Karpas-422 (cell line): Measurements from ENCODE around the gene GIN1. TPM values are rescaled to one million over a fixed set of nuclear protein-coding genes. Genes with fewer than 3 reads are reported as not detected.
A peak's percentile ranks its signal among the peaks of the same experiment; 100 is the strongest.
"Not testable (repeated sequence)": the region's sequence is repeated elsewhere in the genome, so short reads cannot be mapped to it uniquely, and the experiment has no call there.

Experiments used
- DNase-seq: peaks from one replicate; pipeline ENCODE4 v3.0.0-alpha.2; 2015
- H2AFZ ChIP-seq: fragments of 200-600 bp; sonication (generic); 2 replicates; pipeline ENCODE4 v1.6.1; 2014; ENCODE audit warnings: antibody characterized with exemption, low read length, mixed read lengths
- H3K27ac ChIP-seq: fragments of 200-600 bp; sonication (generic); 2 replicates; pipeline ENCODE4 v1.5.1; 2014; ENCODE audit warnings: mild to moderate bottlenecking, low read length, moderate library complexity
- H3K27me3 ChIP-seq: fragments of 200-600 bp; sonication (generic); 2 replicates; pipeline ENCODE4 v1.6.1; 2014; ENCODE audit warnings: low read length, mixed read lengths
- H3K36me3 ChIP-seq: fragments of 200-600 bp; sonication (generic); 2 replicates; pipeline ENCODE4 v1.6.1; 2014; ENCODE audit warnings: low read length, mixed read lengths; ENCODE audit not compliant: insufficient read depth
- H3K4me1 ChIP-seq: fragments of 200-600 bp; sonication (generic); 2 replicates; pipeline ENCODE4 v1.6.1; 2014; ENCODE audit warnings: mild to moderate bottlenecking, low read length, mixed read lengths
- H3K4me2 ChIP-seq: fragments of 200-600 bp; sonication (generic); 2 replicates; pipeline ENCODE4 v1.6.1; 2014; ENCODE audit warnings: low read length, low read depth, mild to moderate bottlenecking; ENCODE audit not compliant: poor library complexity, severe bottlenecking
- H3K4me3 ChIP-seq: fragments of 200-600 bp; sonication (generic); 2 replicates; pipeline ENCODE4 v1.5.1; 2014; ENCODE audit warnings: mild to moderate bottlenecking, antibody characterized with exemption, low read length, mixed read lengths
- H3K79me2 ChIP-seq: fragments of 200-600 bp; sonication (generic); 2 replicates; pipeline ENCODE4 v1.6.1; 2014; ENCODE audit warnings: mild to moderate bottlenecking, low read length, mixed read lengths
- H3K9ac ChIP-seq: fragments of 200-600 bp; sonication (generic); 2 replicates; pipeline ENCODE4 v1.6.0; 2014; ENCODE audit warnings: low read length
- H3K9me2 ChIP-seq: fragments of 200-600 bp; sonication (generic), shearing (Covaris generic); replicated peaks from 2 replicates; pipeline ENCODE4 v1.6.0; 2014; ENCODE audit warnings: mild to moderate bottlenecking, low read length, moderate library complexity; ENCODE audit not compliant: insufficient read depth
- H3K9me3 ChIP-seq: fragments of 300-700, 200-600 bp; sonication (generic); 2 replicates; pipeline ENCODE4 v1.6.1; 2014; ENCODE audit warnings: low read length, mixed read lengths
- H4K20me1 ChIP-seq: fragments of 200-600 bp; sonication (generic); 2 replicates; pipeline ENCODE4 v1.6.1; 2014; ENCODE audit warnings: mild to moderate bottlenecking, antibody characterized with exemption, low read length, low read depth; ENCODE audit not compliant: insufficient read depth
- total RNA-seq: library from RNA; depleted of rRNA; stranded (reverse); fragments of >200 nt; shearing (Covaris generic); gene quantifications from 2 replicates; pipeline ENCODE4 v1.2.3, GENCODE V29; 2014; ENCODE audit warnings: low replicate concordance; rRNA removed

Gene GIN1
- total RNA-seq, result 1.6 and 6.7 TPM in 2 replicates

- no peaks in the 10 kb centered on the region for H3K9me3 ChIP-seq
- H3K79me2 ChIP-seq, result peaks cover 74% of the 10 kb centered on the region
- no peaks in the 10 kb centered on the region for H4K20me1 ChIP-seq
- H3K9me2 ChIP-seq, result no peaks in the 10 kb centered on the region
- DNase-seq, result peak; percentile 99
- peak within 1 kb of the TSS; percentile 82 for H3K4me2 ChIP-seq
- H3K4me1 ChIP-seq, result peaks cover 37% of the 10 kb centered on the region
- peak within 1 kb of the TSS; percentile 96 for H3K27ac ChIP-seq
- peak within 1 kb of the TSS; percentile 93 for H3K4me3 ChIP-seq
- peak within 1 kb of the TSS; percentile 85 for H3K9ac ChIP-seq
- H3K27me3 ChIP-seq, result no peaks in the 10 kb centered on the region
- peak within 1 kb of the TSS; percentile 85; the same call in 1 of the 2 replicates for H2AFZ ChIP-seq
- H3K36me3 ChIP-seq, result peaks cover 16% of the 10 kb centered on the region
Measured at GRCh38 chr5:103119765-103120606, at the start of gene GIN1, which contains the start of gene PPIP5K2. GIN1 (minus strand) TSS chr5:103120138; CDS start chr5:103108707, 11,431 bp downstream. PPIP5K2 (plus strand) TSS chr5:103120301; CDS start chr5:103129590, 9,289 bp downstream.

GRCh38 chr5:103166706-103167105 lies 46.8 kb upstream of the GIN1 start:
- H3K36me3 ChIP-seq, result peaks cover 32% of the 10 kb centered on the region
- H2AFZ ChIP-seq, result no peak overlapping the region
- no peak overlapping the region for H3K27ac ChIP-seq
- H3K4me2 ChIP-seq, result no peak overlapping the region
- H3K9me3 ChIP-seq, result no peaks in the 10 kb centered on the region
- no peaks in the 10 kb centered on the region for H4K20me1 ChIP-seq
- no peaks in the 10 kb centered on the region for H3K27me3 ChIP-seq
- no peak for DNase-seq
- no peak overlapping the region for H3K9ac ChIP-seq
- peaks cover 14% of the 10 kb centered on the region; the same call in 1 of the 2 replicates for H3K79me2 ChIP-seq
- no peak overlapping the region for H3K4me3 ChIP-seq
- H3K4me1 ChIP-seq, result no peaks in the 10 kb centered on the region
- H3K9me2 ChIP-seq, result no peaks in the 10 kb centered on the region

- Histone ChIP-seq H3K9me2 (no peaks in the 10 kb centered on the region), H3K4me2 (no peak overlapping the region), H3K27ac (no peak overlapping the region), H3K27me3 (no peaks in the 10 kb centered on the region), H3K9ac (no peak overlapping the region), H3K9me3 (no peaks in the 10 kb centered on the region), H3K79me2 (no peaks in the 10 kb centered on the region), H3K36me3 (peaks cover 33% of the 10 kb centered on the region; the same call in 1 of the 2 replicates), H3K4me1 (no peaks in the 10 kb centered on the region), H2AFZ (no peak overlapping the region), H3K4me3 (no peak overlapping the region), H4K20me1 (no peaks in the 10 kb centered on the region)
- DNase-seq, result no peak
Measured at GRCh38 chr5:103151156-103151555, 31.2 kb upstream of the GIN1 start.

GRCh38 chr5:103148213-103148612 lies 28.3 kb upstream of the GIN1 start:
- peaks cover 19% of the 10 kb centered on the region; the same call in 1 of the 2 replicates for H3K36me3 ChIP-seq
- no peak overlapping the region for H3K4me2 ChIP-seq
- no peak overlapping the region for H3K4me3 ChIP-seq
- no peaks in the 10 kb centered on the region for H3K27me3 ChIP-seq
- H2AFZ ChIP-seq, result no peak overlapping the region
- no peaks in the 10 kb centered on the region for H4K20me1 ChIP-seq
- no peak overlapping the region for H3K27ac ChIP-seq
- no peak for DNase-seq
- no peak overlapping the region for H3K9ac ChIP-seq
- H3K9me2 ChIP-seq, result no peaks in the 10 kb centered on the region; the same call in 1 of the 2 replicates
- no peaks in the 10 kb centered on the region for H3K79me2 ChIP-seq
- H3K4me1 ChIP-seq, result no peaks in the 10 kb centered on the region
- H3K9me3 ChIP-seq, result no peaks in the 10 kb centered on the region

- H3K27me3 ChIP-seq, result no peaks in the 10 kb centered on the region
Measured at GRCh38 chr5:103145196-103145595, 25.3 kb upstream of the GIN1 start.

GRCh38 chr5:103142132-103142531 lies 22.2 kb upstream of the GIN1 start:
- not testable (repeated sequence) for H2AFZ ChIP-seq, H3K4me1 ChIP-seq, DNase-seq, H3K9me2 ChIP-seq, H3K79me2 ChIP-seq, H3K27me3 ChIP-seq, H3K27ac ChIP-seq, H4K20me1 ChIP-seq, H3K4me3 ChIP-seq, H3K36me3 ChIP-seq, H3K9me3 ChIP-seq, H3K4me2 ChIP-seq, H3K9ac ChIP-seq

More at GRCh38 chr5:103145196-103145595, 25.3 kb upstream of the GIN1 start:
- H3K36me3 ChIP-seq, result no peaks in the 10 kb centered on the region
- no peak overlapping the region for H2AFZ ChIP-seq
- H3K27ac ChIP-seq, result no peak overlapping the region
- H3K4me3 ChIP-seq, result no peak overlapping the region
- no peaks in the 10 kb centered on the region for H3K9me3 ChIP-seq
- no peaks in the 10 kb centered on the region for H3K4me1 ChIP-seq
- H3K9me2 ChIP-seq, result no peaks in the 10 kb centered on the region; the same call in 1 of the 2 replicates
- H3K79me2 ChIP-seq, result no peaks in the 10 kb centered on the region
- H3K9ac ChIP-seq, result no peak overlapping the region
- H4K20me1 ChIP-seq, result no peaks in the 10 kb centered on the region
- no peak for DNase-seq
- H3K4me2 ChIP-seq, result no peak overlapping the region

- Histone ChIP-seq H2AFZ (no peak overlapping the region), H3K4me3 (no peak overlapping the region), H3K4me2 (no peak overlapping the region), H3K27ac (no peak overlapping the region), H4K20me1 (no peaks in the 10 kb centered on the region), H3K9me2 (no peaks in the 10 kb centered on the region), H3K79me2 (peaks cover 10% of the 10 kb centered on the region), H3K9me3 (no peaks in the 10 kb centered on the region), H3K36me3 (peaks cover 17% of the 10 kb centered on the region), H3K9ac (no peak overlapping the region), H3K4me1 (no peaks in the 10 kb centered on the region), H3K27me3 (no peaks in the 10 kb centered on the region)
- DNase-seq, result peak; percentile 93
Measured at GRCh38 chr5:103139264-103139865, 19.4 kb upstream of the GIN1 start.

GRCh38 chr5:103138202-103138690 lies 18.3 kb upstream of the GIN1 start:
- Histone ChIP-seq H3K9ac (no peak overlapping the region), H2AFZ (no peak overlapping the region), H3K9me2 (no peaks in the 10 kb centered on the region), H3K9me3 (no peaks in the 10 kb centered on the region), H3K27me3 (no peaks in the 10 kb centered on the region), H3K4me3 (no peak overlapping the region), H3K36me3 (peaks cover 22% of the 10 kb centered on the region), H4K20me1 (no peaks in the 10 kb centered on the region), H3K4me1 (no peaks in the 10 kb centered on the region), H3K4me2 (no peak overlapping the region), H3K27ac (no peak overlapping the region), H3K79me2 (peaks cover 16% of the 10 kb centered on the region)
- DNase-seq, result no peak
